ENCODE measurements around the gene CASP3.
A peak's percentile ranks its signal among the peaks of the same experiment; 100 is the strongest.

CASP3 gene

GRCh38 chr4:184651899-184652298 lies 2.7 kb upstream of the CASP3 start:
- no peak overlapping the region for H3K4me3 ChIP-seq (ENCODE audit: low read length)
- TF ChIP-seq ZNF274 (IDR thresholded peaks at IDR 0.05; ENCODE audit: low read depth, low read length) = no peak

- TF ChIP-seq ZNF274 (IDR thresholded peaks at IDR 0.05; ENCODE audit: low read depth, low read length) = no peak
Observed at GRCh38 chr4:184649971-184650855, 966 bp upstream of the CASP3 start.

DNA sequence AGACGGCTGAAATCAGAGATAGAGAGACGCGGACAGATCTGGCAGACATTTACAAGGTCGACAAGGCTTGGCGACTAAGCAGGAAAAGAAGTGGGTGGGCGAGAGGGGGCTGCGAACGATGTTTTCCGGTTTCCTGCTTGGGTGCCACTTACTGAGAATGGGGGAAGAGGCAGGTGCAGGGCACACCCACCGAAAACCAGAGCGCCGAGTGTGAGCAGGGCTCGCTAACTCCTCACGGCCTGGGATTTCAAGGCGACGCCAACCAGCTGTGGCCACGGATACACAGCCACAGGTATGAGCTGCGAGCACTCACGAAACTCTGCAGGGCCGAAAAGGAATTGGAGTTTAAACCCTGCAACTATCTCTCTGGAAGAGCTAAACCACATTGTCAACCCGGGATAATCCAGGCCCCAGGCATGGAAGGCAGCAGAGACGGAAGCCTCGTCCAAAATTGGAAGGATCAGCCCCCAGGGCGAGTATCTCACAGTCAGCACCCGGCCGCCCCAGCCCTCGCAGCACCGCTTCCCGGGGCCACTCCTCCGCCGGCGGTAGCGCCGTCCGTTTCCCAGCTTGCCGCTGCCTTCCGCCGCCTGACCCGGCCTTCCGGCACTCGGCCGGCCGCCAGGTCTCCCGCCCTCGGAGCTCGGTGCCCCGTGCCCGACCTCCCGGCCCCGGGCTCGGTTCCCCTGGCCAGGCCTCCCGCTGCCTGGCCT lies 778 bp downstream of the CASP3 start:
- peak overlapping the region; percentile 80 for H3K4me3 ChIP-seq (ENCODE audit: low read length)
- TF ChIP-seq ZNF274 (IDR thresholded peaks at IDR 0.05; ENCODE audit: low read depth, low read length) = no peak

More at GRCh38 chr4:184649971-184650855, 966 bp upstream of the CASP3 start:
- peak overlapping the region; percentile 77 for H3K4me3 ChIP-seq (ENCODE audit: low read length)

- H3K4me3 ChIP-seq (ENCODE audit: low read length) = peak overlapping the region; percentile 80
- TF ChIP-seq ZNF274 (IDR thresholded peaks at IDR 0.05; ENCODE audit: low read depth, low read length) = no peak
Observed at GRCh38 chr4:184648054-184648312, 1.3 kb downstream of the CASP3 start.

GRCh38 chr4:184647266-184648053 lies 1.8 kb downstream of the CASP3 start:
- no peak for TF ChIP-seq ZNF274 (IDR thresholded peaks at IDR 0.05; ENCODE audit: low read depth, low read length)
- H3K4me3 ChIP-seq (ENCODE audit: low read length) = peak overlapping the region; percentile 80

DNA sequence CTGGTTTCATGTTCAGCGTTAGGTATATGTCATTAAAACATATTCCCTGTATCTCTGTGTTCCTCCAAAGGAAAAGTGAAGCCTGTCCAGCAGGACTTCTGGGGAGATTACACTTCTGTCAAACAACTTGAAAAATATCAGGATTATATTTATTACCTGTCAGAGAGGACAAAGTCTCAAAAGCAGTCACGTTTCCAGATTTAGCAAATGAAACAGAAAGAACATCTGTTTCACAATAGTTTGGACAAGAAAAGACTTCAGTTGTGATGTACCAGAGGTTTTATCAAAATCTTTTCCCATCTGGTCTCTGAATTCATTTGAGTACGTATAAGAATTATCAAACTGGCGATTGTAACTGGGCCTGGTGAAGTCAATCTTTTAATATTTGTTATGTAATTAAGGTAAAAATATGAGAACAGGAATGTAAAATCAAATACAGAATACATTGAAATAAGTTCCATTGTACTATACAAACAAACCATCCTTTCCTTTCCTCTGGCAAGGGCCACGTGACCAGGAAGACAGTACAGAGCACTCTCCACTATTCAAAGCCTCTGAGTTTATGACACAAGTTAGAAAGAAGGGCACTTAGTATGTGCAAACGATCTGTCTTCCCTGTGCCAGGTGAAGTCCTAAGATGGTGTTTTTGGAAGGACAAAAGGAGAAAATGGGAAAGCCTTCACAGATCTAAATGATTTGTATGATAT lies 3.2 kb downstream of the CASP3 start:
- H3K4me3 ChIP-seq (ENCODE audit: low read length) = peak overlapping the region; percentile 42; the same call in 1 of the 2 replicates
- TF ChIP-seq ZNF274 (IDR thresholded peaks at IDR 0.05; ENCODE audit: low read depth, low read length) = no peak

DNA sequence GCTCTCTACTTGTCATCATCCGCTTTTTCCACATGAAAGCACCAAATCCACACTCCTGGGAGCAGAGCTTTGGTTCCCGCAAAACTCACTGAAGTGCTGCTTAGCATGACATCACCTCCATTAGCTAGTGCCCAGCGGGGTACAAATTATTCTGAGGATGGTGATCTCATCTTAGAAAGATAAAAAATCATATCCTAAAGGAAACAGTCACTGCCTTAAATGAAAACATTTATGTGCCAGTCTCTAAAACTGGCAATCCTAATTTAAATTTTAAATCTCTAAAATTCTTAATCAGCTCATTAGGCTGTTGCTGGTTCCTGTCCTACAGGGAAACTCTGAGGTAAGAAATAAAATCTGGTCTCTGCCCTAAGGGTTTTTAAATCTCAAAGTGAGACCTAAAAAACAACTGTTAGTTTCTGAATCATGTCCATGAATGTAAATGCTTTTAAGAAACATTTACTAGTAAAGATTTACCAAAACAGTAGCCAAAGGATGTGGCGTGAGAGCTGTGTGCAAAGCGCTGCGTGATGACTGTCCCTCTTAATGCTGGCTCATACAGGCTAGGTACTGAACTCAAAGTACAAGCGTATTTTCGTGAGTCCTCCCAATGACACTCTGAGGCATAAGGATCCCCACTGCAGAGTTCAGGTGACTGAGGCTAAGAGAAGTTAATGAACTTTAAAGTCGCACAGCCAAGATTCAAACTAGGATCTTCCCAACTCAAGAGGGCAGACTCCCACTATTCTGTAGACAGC lies 4.5 kb downstream of the CASP3 start:
- no peak overlapping the region; the same call in 1 of the 2 replicates for H3K4me3 ChIP-seq (ENCODE audit: low read length)
- no peak for TF ChIP-seq ZNF274 (IDR thresholded peaks at IDR 0.05; ENCODE audit: low read depth, low read length)

DNA sequence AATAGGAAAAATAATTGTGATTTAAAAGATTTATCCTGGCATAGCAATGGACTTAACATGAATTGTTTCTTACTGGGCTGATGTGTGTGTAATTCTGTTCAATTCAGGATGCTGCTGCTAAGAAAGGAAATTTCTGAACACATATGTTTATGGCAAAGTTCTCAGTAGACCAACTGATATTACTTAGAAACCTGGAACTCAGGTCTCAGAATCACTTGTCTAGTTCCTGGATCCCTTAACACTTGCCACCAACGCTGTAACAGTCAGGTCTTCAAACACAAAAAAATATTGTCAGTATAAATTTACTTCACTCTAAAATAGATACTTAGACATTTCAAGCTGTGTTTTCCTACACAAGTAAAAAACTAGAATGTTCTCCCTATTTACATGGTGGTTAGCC lies 5.5 kb downstream of the CASP3 start:
- no peak overlapping the region for H3K4me3 ChIP-seq (ENCODE audit: low read length)
- TF ChIP-seq ZNF274 (IDR thresholded peaks at IDR 0.05; ENCODE audit: low read depth, low read length) = no peak

DNA sequence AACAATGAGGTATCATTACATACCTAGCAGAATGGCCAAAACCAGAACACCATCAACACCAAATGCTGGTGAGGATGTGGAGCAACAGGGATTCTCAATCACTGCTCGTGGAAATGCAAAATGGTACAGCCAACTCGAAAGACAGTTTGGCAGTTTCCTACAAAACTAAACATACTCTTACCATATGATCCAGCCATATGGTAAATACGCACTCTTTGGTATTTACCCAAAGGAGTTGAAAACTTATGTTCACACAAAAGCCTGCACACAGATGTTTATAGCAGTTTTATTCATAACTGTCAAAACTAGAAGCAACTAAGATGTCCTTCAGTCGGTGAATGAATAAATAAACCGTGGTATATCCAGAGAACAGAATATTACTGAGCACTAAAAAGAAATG lies 7.8 kb downstream of the CASP3 start:
- TF ChIP-seq ZNF274 (IDR thresholded peaks at IDR 0.05; ENCODE audit: low read depth, low read length) = no peak

GRCh38 chr4:184641022-184641421 lies 8.2 kb downstream of the CASP3 start:
- H3K4me3 ChIP-seq (ENCODE audit: low read length) = no peak overlapping the region
- no peak for TF ChIP-seq ZNF274 (IDR thresholded peaks at IDR 0.05; ENCODE audit: low read depth, low read length)

More for the DNA sequence above, 7.8 kb downstream of the CASP3 start:
- H3K4me3 ChIP-seq (ENCODE audit: low read length) = no peak overlapping the region

GRCh38 chr4:184636897-184637296 lies 12.3 kb downstream of the CASP3 start:
- H3K4me3 ChIP-seq (ENCODE audit: low read length) = no peak overlapping the region
- no peak for TF ChIP-seq ZNF274 (IDR thresholded peaks at IDR 0.05; ENCODE audit: low read depth, low read length)

DNA sequence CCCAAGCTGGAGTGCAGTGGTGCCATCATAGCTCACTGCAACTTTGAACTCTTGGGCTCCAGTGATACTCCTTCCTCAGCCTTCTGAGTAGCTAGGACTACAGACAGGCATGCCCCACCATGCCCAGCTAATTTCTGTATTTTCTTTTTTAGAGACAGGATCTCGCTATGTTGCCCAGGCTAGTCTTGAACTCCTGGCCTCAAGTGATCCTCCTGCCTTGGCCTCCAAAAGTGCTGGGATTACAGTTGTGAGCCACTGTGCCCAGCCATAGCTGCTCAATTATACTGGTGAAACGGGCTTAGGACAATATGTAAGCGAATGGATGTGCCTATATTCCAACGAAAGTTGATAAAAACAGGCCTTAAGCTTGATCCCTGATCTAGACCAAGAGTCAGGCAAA lies 13.1 kb downstream of the CASP3 start:
- no peak overlapping the region for H3K4me3 ChIP-seq (ENCODE audit: low read length)
- no peak for TF ChIP-seq ZNF274 (IDR thresholded peaks at IDR 0.05; ENCODE audit: low read depth, low read length)

GRCh38 chr4:184635381-184635780 lies 13.9 kb downstream of the CASP3 start:
- no peak for TF ChIP-seq ZNF274 (IDR thresholded peaks at IDR 0.05; ENCODE audit: low read depth, low read length)
- no peak overlapping the region for H3K4me3 ChIP-seq (ENCODE audit: low read length)
